Neural progenitor cell (in vitro differentiated cells): ENCODE data around the gene KANSL1L. TPM values are rescaled to one million over a fixed set of nuclear protein-coding genes. Genes with fewer than 3 reads are reported as not detected.

Experiments
- DNase-seq: peaks from one replicate; pipeline ENCODE4 v3.0.0-alpha.2; 2016; ENCODE audit warnings: low spot score
- H2AFZ ChIP-seq: fragments of 200-600 bp; sonication (generic); replicated peaks from 2 replicates; pipeline ENCODE4 v1.6.1; 2016; ENCODE audit warnings: antibody characterized with exemption
- H3F3A ChIP-seq: fragments of 200-600 bp; sonication (generic); 2 replicates; pipeline ENCODE4 v1.6.1; 2016; ENCODE audit warnings: antibody characterized with exemption, low read depth
- H3K27ac ChIP-seq: fragments of 200-600 bp; sonication (generic); 2 replicates; pipeline ENCODE4 v1.5.1; 2016; ENCODE audit warnings: mild to moderate bottlenecking
- H3K27me3 ChIP-seq: fragments of 200-600 bp; sonication (generic); 2 replicates; pipeline ENCODE4 v1.6.1; 2016; ENCODE audit warnings: mild to moderate bottlenecking, moderate library complexity
- H3K36me3 ChIP-seq: fragments of 200-600 bp; sonication (generic); 2 replicates; pipeline ENCODE4 v1.5.1; 2016
- H3K4me1 ChIP-seq: fragments of 200-600 bp; sonication (generic); 2 replicates; pipeline ENCODE4 v1.6.1; 2016; ENCODE audit warnings: mixed run types
- H3K4me2 ChIP-seq: fragments of 200-600 bp; sonication (generic); 2 replicates; pipeline ENCODE4 v1.6.1; 2016
- H3K4me3 ChIP-seq: fragments of 200-600 bp; sonication (generic); 2 replicates; pipeline ENCODE4 v1.5.1; 2016
- H3K79me2 ChIP-seq: fragments of 200-600 bp; sonication (generic); 2 replicates; pipeline ENCODE4 v1.6.1; 2016; ENCODE audit warnings: low read depth
- H3K9ac ChIP-seq: fragments of 200-600 bp; sonication (generic); 2 replicates; pipeline ENCODE4 v1.6.1; 2016
- H3K9me3 ChIP-seq: fragments of 200-600 bp; sonication (generic); 2 replicates; pipeline ENCODE4 v1.5.1; 2016; ENCODE audit warnings: low read depth
- H4K20me1 ChIP-seq: fragments of 200-600 bp; sonication (generic); 2 replicates; pipeline ENCODE4 v1.6.1; 2016; ENCODE audit warnings: low read depth
- H3K27ac Mint-ChIP-seq: 3 replicates; pipeline ENCODE4 v1.8.0; 2021; ENCODE audit warnings: mixed read lengths
- H3K27me3 Mint-ChIP-seq: 2 replicates; pipeline ENCODE4 v1.8.0; 2022; ENCODE audit warnings: low read depth, mild to moderate bottlenecking, inconsistent platforms, moderate library complexity, mixed read lengths; ENCODE audit not compliant: insufficient read depth
- H3K36me3 Mint-ChIP-seq: 3 replicates; pipeline ENCODE4 v1.8.0; 2021; ENCODE audit warnings: mixed read lengths
- H3K4me1 Mint-ChIP-seq: 3 replicates; pipeline ENCODE4 v1.8.0; 2021; ENCODE audit warnings: mixed read lengths
- H3K4me3 Mint-ChIP-seq: 3 replicates; pipeline ENCODE4 v1.8.0; 2021; ENCODE audit warnings: mild to moderate bottlenecking, moderate library complexity, mixed read lengths
- H3K9me3 Mint-ChIP-seq: 3 replicates; pipeline ENCODE4 v1.8.0; 2020; ENCODE audit warnings: mixed read lengths
- EZH2 ChIP-seq: fragments of 200-600 bp; sonication (generic); IDR thresholded peaks from 2 replicates; pipeline ENCODE4 v1.6.1; 2017; ENCODE audit warnings: antibody characterized with exemption, mild to moderate bottlenecking, moderate library complexity
- EZH2phosphoT487 ChIP-seq: fragments of 200-600 bp; sonication (generic); IDR thresholded peaks from 2 replicates; pipeline ENCODE4 v1.6.1; 2017; ENCODE audit warnings: antibody characterized with exemption
- total RNA-seq: library from RNA; depleted of rRNA; stranded (reverse); fragments of >200 nt; gene quantifications from 2 replicates; pipeline ENCODE4 v1.2.3, GENCODE V29; 2015; ENCODE audit warnings: low replicate concordance
- TF ChIP-seq, protein P1 (sequence below): fragments of 200-600 bp; sonication (generic); IDR thresholded peaks from 2 replicates; pipeline ENCODE4 v1.5.1; 2017; ENCODE audit warnings: antibody characterized with exemption, mild to moderate bottlenecking

KANSL1L gene
- total RNA-seq, 1 donor from 2014 or later, result 51.8 TPM

DNA sequence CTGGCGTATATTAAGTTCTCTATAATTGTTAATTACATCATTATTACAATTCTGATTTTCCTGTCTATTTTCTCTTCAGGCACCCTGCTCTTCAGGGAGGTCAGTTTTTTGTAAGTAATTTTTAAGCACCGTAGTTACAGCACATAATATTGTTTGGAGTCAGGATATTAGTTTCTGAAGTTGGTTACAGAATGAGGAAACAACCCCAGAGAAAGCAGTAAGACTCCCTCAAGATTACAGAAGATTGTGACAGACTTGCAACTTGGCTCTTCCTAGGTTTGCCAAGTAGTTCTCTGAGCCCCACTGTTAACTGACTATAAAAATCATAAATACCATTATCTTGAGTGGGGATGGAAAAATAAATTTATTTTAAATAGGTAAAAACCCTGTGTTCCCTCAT lies 167.8 kb downstream of the KANSL1L start:
- Histone ChIP-seq H3K4me2 (peak overlapping the region; percentile 90), H3K36me3 (no peaks in the 10 kb centered on the region), H3K79me2 (peaks cover 59% of the 10 kb centered on the region), H2AFZ (no peak overlapping the region), H3K4me1 (peaks cover 14% of the 10 kb centered on the region), H3K27me3 (no peaks in the 10 kb centered on the region), H3K4me3 (peak overlapping the region; percentile 79), H3K27ac (no peak overlapping the region), H4K20me1 (peaks cover 46% of the 10 kb centered on the region), H3K9me3 (no peaks in the 10 kb centered on the region), H3F3A (no peaks in the 10 kb centered on the region), H3K9ac (peak overlapping the region; percentile 76)
- Mint-ChIP-seq H3K4me1 (peaks cover 20% of the 10 kb centered on the region), H3K27ac (no peak overlapping the region), H3K4me3 (peak overlapping the region; percentile 94), H3K9me3 (peaks cover 2% of the 10 kb centered on the region), H3K36me3 (no peaks in the 10 kb centered on the region), H3K27me3 (peaks cover 5% of the 10 kb centered on the region)
- DNase-seq, result no peak
- TF ChIP-seq EZH2phosphoT487 (no peak), EZH2 (no peak)
- TF ChIP-seq, protein P1, sequence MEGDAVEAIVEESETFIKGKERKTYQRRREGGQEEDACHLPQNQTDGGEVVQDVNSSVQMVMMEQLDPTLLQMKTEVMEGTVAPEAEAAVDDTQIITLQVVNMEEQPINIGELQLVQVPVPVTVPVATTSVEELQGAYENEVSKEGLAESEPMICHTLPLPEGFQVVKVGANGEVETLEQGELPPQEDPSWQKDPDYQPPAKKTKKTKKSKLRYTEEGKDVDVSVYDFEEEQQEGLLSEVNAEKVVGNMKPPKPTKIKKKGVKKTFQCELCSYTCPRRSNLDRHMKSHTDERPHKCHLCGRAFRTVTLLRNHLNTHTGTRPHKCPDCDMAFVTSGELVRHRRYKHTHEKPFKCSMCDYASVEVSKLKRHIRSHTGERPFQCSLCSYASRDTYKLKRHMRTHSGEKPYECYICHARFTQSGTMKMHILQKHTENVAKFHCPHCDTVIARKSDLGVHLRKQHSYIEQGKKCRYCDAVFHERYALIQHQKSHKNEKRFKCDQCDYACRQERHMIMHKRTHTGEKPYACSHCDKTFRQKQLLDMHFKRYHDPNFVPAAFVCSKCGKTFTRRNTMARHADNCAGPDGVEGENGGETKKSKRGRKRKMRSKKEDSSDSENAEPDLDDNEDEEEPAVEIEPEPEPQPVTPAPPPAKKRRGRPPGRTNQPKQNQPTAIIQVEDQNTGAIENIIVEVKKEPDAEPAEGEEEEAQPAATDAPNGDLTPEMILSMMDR, result no peak

DNA sequence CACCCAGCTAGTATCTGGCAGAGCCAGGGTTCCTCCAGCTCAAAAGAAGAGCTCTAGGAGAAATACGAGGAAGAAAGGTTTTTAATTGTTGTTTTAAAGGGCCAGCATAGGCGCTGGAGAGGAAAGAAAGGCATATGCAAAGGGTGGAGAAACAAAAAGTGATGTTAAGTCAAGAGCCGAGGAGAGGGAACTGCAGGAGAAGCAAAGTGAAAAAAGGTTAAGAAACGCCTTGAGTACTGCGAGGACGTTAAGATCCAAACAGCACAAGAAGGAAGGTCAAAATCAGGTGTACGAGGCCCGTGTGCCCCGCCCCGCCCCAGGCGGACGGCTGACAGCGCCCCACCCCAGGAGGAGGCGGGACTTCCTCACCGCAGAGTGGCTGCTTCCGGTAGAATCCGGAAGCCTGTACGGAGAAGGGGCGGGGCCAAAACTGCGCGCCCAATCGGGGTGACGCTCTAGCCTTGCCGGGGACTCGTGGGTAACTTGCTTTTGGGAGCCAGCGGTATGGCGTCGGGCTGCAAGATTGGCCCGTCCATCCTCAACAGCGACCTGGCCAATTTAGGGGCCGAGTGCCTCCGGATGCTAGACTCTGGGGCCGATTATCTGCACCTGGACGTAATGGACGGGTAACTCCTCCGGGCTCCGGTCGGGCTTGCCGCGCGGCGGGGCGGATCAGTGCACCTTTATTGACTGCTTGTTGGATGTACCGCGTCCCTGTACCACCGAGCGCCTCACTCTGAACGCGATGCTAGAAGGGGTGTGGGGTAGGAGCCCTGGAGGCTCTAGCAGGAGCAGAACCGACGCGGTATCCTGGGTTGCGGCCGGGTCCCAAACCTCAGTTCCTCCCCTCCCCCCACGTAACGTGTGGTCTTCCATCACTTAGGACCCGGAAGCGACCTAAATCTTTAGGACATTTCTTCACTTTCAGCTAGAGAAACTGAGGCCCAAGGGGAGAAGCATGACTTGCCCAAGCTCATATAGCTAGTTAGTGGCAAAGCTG lies 168.8 kb downstream of the KANSL1L start, which contains the start of gene RPE:
RPE (plus strand) TSS at position 481 of the 1,000 bp plus-strand sequence; CDS start at position 505, 24 bp downstream.
- H3K4me3 Mint-ChIP-seq, result peak within 1 kb of the TSS; percentile 94
- H3K79me2 ChIP-seq, result peaks cover 50% of the 10 kb centered on the region

DNA sequence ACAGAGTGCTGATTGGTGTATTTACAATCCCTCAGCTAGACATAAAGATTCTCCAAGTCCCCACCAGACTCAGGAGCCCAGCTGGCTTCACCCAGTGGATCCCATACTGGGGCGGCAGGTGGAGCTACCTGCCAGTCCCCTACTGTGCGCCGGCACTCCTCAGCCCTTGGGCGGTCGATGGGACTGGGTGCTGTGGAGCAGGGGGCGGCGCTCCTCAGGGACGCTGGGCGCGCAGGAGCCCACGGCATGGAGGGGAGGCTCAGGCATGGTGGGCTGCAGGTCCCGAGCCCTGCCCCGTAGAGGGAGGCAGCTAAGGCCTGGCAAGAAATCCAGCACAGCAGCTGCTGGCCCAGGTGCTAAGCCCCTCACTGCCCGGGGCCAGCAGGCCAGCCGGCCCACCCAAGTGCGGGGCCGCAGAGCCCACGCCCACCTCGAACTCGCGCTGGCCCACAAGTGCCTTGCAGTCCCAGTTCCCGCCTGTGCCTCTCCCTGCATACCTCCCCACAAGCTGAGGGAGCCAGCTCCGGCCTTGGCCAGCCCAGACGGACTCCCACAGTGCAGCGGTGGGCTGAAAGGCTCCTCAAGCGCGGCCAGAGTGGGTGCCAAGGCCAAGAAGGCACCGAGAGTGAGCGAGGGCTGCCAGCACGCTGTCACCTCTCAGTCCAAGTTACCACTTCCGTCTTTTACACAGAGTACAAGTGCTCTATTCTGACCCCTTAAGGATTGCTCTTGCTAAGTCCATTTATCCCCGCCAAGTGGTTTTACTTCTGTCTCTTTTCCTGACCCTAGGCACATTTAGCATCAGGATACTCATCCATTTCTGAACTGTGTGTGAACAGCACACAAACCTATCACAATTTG lies 170.5 kb downstream of the KANSL1L start:
- Histone ChIP-seq H2AFZ (no peak overlapping the region), H3K79me2 (peaks cover 33% of the 10 kb centered on the region), H3K4me2 (no peak overlapping the region), H3K4me3 (no peak overlapping the region), H3F3A (no peaks in the 10 kb centered on the region), H3K27me3 (no peaks in the 10 kb centered on the region), H3K4me1 (peaks cover 14% of the 10 kb centered on the region), H3K36me3 (no peaks in the 10 kb centered on the region), H3K27ac (no peak overlapping the region), H3K9ac (no peak overlapping the region), H4K20me1 (peaks cover 22% of the 10 kb centered on the region), H3K9me3 (no peaks in the 10 kb centered on the region)
- DNase-seq, result no peak
- peak overlapping the region; percentile 68 for H3K27ac Mint-ChIP-seq
- TF ChIP-seq EZH2, result no peak
- TF ChIP-seq EZH2phosphoT487, result no peak
- TF ChIP-seq, protein P1, result no peak
- H3K4me1 Mint-ChIP-seq, result peaks cover 20% of the 10 kb centered on the region
- H3K27me3 Mint-ChIP-seq, result peaks cover 5% of the 10 kb centered on the region
- H3K36me3 Mint-ChIP-seq, result no peaks in the 10 kb centered on the region
- H3K9me3 Mint-ChIP-seq, result peaks cover 2% of the 10 kb centered on the region
- H3K4me3 Mint-ChIP-seq, result no peak overlapping the region

More for the DNA sequence above, 168.8 kb downstream of the KANSL1L start, which contains the start of gene RPE:
- peaks cover 2% of the 10 kb centered on the region for H3K9me3 Mint-ChIP-seq
- H4K20me1 ChIP-seq, result peaks cover 40% of the 10 kb centered on the region
- no peaks in the 10 kb centered on the region for H3K9me3 ChIP-seq
- H3F3A ChIP-seq, result no peaks in the 10 kb centered on the region
- TF ChIP-seq, protein P1, result no peak
- TF ChIP-seq EZH2phosphoT487, result no peak
- TF ChIP-seq EZH2, result no peak
- peak within 1 kb of the TSS; percentile 90 for H3K4me2 ChIP-seq
- DNase-seq, result peak; percentile 97
- H3K27me3 ChIP-seq, result no peaks in the 10 kb centered on the region
- peak within 1 kb of the TSS; percentile 69 for H2AFZ ChIP-seq
- H3K4me1 Mint-ChIP-seq, result peaks cover 20% of the 10 kb centered on the region
- no peak within 1 kb of the TSS for H3K27ac ChIP-seq
- peak within 1 kb of the TSS; percentile 79 for H3K4me3 ChIP-seq
- peak within 1 kb of the TSS; percentile 77 for H3K27ac Mint-ChIP-seq
- peaks cover 5% of the 10 kb centered on the region for H3K27me3 Mint-ChIP-seq
- H3K9ac ChIP-seq, result peak within 1 kb of the TSS; percentile 76
- H3K4me1 ChIP-seq, result peaks cover 14% of the 10 kb centered on the region
- H3K36me3 Mint-ChIP-seq, result no peaks in the 10 kb centered on the region
- no peaks in the 10 kb centered on the region for H3K36me3 ChIP-seq
